Hepatocyte (in vitro differentiated cells): ENCODE results near the gene SEC24D.

Experiments used
- EZH2 ChIP-seq: fragments of 200-600 bp; sonication (generic); IDR thresholded peaks from 2 replicates; pipeline ENCODE4 v1.6.1; 2016; ENCODE audit warnings: antibody characterized with exemption, mild to moderate bottlenecking, borderline replicate concordance
- EZH2phosphoT487 ChIP-seq: fragments of 200-600 bp; sonication (generic); IDR thresholded peaks from one replicate; pipeline ENCODE4 v1.6.1; 2018; ENCODE audit warnings: antibody characterized with exemption, mild to moderate bottlenecking, low read depth, moderate library complexity; ENCODE audit not compliant: unreplicated experiment, severe bottlenecking

DNA sequence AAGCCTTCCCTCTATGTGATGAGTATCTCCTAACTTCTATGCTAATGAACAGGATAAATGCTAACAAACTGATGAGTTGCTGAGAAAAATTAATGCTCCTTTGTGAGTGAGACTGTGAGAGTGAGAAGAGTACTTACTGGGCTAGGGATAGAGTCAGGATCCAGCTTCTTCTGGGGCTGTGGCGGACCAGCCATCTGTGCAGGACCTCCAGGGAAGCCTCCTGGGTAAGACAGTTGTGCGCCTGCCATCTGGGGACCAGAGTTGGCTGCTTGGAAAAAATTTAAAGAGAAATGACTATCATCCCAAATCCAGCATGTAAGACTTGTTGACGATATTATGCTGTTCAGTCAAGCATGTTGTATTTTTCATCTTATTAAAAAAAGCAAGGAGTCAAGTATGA lies 21.0 kb downstream of the SEC24D start:
- no peak for TF ChIP-seq EZH2phosphoT487
- no peak for TF ChIP-seq EZH2
